GM19395 (cell line): ENCODE results near the gene ABI2.
"Not testable (repeated sequence)": the region's sequence is repeated elsewhere in the genome, so short reads cannot be mapped to it uniquely, and the experiment has no call there.

Experiments used
- ATAC-seq: cut with Tn5 transposase; IDR thresholded peaks from one replicate; pipeline ENCODE4 v1.9.1; 2021; ENCODE audit warnings: mild to moderate bottlenecking, moderate library complexity; ENCODE audit not compliant: unreplicated experiment

The ABI2 gene

GRCh38 chr2:203327901-203328759 lies at the start of gene ABI2:
TSS of gene ABI2 (plus strand) at chr2:203328394. CDS start at chr2:203328515, 121 bp downstream.
- peak; percentile 63 for ATAC-seq

DNA sequence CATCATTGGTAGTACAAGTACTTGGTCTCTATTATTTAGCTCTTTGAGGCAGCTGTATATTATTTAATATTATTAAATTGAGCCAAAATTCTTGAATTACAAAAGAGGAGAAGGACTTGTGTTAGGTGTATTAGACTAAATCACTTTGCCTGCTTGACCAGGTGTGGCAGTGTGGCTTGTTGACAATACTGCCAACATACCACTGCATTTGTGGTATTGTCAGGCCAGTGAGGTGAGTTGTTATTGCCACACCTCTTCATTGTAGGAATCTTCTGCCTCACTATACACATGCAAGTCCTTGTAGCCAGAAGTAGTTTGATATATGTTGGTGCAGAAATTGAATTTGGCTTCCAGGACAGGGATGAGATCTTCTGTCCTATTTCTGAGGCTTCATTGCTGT lies 48.9 kb upstream of the ABI2 start:
- ATAC-seq: no peak

DNA sequence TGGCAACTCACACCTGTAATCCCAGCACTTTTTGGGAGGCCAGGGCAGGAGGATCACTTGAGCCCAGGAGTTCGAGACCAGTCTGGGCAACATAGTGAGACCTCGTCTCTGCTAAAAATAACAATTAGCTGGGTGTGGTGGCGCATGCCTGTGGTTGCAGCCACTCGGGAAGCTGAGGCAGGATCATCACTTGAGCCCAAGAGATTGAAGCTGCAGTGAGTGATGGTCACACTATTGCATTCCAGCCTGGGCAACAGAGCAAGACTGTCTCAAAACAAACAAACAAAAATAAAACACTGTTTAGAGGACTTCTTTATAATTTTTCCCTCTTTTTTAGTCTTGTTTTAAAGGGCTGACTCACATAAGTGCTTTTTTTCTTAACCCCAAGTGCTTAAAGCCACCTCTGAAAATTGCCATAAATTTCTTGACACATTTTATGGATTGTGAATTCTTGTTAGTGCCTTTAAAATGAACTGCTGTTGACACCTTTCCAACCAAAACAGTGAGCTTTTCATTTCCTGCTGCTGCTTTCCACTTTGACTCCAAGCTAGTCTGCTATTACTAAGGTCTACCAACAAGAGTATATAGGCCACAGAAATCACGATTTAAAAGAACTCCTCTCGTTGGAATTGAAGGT lies 47.6 kb upstream of the ABI2 start:
- ATAC-seq: no peak

DNA sequence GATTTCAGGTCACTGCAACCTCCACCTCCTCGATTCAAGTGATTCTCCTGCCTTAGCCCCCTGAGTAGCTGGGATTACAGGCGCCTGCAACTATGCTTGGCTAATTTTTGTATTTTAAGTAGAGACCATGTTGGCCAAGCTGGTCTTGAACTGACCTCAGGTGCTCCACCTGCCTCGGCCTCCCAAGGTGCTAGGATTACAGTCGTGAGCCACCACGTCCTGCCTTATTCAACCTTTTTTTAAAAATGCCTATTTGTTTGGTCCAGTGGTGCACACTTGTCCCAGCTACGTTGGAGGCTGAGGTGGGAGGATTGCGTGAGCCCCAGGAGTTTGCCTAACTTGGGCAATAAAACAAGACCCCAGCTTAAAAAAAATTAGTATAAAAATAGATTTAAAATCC lies 46.1 kb upstream of the ABI2 start:
- ATAC-seq: no peak

- ATAC-seq: no peak
These were observed 41.7 kb upstream of the ABI2 start for GRCh38 chr2:203286532-203286931.

DNA sequence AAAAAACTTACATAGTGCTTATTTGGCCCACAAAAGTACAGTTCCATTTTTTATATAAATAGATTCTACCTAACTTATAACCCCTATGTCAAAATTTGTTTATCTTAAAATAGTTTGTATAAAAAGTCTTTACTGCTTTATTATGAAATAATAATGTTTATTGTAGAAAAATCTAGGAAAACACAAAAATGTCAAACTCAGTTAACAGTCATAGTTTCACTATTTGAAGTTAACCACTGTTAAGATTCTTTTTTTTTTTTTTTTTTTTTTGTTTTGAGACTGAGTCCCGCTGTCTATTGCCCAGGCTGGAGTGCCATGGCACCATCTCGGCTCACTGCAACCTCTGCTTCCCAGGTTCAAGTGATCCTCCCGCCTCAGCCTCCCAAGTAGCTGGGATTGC lies 26.5 kb upstream of the ABI2 start:
- ATAC-seq: no peak

GRCh38 chr2:203302586-203302985 lies 25.6 kb upstream of the ABI2 start:
- ATAC-seq: not testable (repeated sequence)

DNA sequence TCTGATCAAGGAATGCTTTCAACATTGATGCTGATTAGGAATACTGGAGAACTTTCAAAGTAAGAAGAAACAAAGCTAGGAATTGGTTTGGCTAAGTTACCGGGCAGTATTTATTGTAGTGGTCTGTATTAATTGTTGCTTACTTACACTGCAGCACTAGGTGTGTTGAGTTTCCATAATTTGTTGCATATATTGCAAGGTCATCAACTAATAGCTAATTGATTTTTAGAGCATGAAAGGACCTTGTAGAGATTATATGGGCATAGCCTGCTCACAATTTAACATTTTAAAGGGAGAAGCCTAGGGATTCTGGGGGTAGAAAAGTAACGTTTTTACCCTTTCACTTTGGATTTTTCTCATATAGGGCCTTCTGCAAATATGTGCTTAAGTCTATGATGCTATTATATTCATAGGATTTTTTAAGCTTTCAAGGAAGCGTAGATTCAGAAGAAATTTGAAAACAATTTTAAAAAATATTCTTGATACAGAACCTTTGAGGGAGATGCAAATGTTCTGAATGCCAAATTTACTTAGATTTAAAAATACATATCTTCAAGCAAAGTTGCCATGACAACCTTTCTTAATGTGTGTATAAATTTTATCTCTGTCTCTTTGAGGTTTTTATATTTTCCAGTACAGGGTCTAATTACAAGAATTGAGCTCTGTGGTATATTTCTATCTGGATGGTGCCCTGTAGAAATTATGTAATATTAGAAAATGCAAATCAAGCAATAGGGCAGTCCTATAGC lies 17.3 kb upstream of the ABI2 start:
- ATAC-seq: no peak

DNA sequence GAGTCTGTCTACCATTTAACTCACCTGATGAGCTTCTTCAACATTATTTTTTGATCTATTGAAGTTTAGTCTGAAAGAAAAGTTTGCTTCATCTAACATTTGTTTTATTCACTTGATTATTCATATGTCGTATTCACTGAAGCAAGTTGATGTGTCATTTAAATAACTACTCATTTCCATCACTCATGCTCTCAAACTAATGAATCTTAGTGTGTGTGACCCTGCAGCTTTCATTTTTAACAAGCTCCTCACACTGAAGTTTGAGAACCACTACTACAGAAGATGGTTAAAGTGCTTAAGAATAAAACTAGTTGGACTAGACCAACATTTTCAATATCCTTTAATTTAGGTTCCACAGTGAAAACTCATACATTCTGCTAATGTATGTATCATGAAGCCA lies 1.8 kb upstream of the ABI2 start:
- no peak for ATAC-seq

- ATAC-seq: no peak
These were observed 653 bp upstream of the ABI2 start for GRCh38 chr2:203327582-203327900.

DNA sequence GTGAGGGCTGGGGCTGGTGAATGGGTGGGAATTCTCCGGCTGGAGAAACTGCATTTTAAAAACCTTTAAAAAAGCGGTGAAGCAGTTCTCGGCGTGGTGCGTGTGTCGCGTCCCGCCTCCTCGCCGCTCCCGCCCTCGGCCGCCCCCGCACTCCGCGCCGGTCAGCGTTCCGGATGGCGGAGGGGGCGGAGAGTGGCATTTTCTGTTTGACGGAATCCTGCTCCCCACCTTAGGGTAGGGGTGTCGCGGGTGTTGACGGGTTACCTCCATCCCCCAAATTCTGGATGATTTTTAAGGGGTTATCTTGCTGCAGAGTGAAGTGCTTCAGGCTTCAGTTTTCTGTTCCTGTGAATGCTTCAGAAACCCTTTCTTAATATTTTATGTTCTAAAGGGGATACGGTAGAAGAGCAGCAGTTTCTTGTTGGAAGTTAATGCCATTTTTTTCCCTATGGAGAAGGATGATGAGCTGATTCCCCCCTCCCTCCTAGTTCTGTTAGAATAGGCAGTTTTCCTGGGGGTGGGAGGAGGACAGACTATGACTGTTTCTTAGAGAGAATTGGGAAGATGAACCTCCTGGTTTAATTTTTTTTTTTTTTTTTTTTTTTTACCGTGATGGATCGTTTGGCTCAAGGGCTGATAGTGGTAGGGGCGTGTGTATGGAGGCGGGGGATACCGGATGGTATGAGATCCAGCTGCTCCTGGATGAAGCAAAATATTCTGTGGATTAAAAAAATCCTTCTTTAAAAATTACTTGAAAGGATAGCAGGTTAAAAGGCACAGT lies 756 bp downstream of the ABI2 start:
- ATAC-seq: peak; percentile 56

GRCh38 chr2:203330434-203330833 lies 2.2 kb downstream of the ABI2 start:
- ATAC-seq: no peak

DNA sequence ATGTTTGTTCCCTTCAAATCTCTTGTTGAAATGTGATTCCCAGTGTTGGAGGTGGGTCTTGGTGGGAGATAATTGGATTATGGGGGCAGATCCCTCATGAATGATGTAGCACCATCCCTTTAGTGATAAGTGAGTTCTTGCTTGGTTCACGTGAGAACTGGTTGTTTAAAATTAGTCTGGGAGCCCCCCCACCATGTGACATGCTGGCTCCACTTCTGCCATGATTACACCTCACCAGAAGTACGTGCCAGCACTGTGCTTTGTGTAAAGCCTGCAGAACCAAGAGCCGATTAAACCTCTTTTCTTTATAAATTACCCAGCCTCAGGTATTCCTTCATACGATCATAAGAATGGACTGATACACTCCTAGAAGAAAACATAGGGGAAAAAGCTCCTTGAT lies 10.1 kb downstream of the ABI2 start:
- no peak for ATAC-seq

DNA sequence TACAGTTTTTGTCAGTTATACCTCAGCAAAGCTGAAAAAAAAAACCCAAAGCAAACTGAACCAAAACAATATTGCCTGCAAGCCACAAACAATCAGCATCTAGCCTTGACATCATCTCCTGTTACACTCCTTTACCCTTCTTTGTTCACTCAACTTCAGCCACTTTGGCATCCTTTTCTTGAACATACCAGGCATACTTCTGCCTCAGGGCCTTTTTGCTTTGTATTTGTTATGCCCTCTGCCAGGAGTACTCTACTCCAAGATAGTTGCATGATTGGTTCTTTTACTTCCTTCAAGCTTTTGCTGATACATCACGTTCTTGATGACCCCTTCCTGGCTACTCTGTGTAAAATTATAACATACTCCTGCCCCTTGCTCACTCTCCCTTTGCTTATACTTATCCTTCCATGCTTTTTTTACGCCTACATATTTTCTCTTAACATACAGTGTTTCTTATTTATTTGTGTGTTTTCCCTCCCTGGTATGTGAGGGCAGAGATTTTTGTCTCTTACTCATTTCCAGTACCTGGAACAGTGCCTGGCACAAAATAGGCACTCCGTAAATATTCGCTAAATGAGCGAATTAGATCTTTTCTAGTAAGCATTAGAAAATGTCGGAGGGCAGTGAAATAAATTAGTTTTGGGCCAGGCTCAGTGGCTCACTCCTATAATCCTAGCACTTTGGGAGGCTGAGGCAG lies 12.7 kb downstream of the ABI2 start:
- no peak for ATAC-seq

DNA sequence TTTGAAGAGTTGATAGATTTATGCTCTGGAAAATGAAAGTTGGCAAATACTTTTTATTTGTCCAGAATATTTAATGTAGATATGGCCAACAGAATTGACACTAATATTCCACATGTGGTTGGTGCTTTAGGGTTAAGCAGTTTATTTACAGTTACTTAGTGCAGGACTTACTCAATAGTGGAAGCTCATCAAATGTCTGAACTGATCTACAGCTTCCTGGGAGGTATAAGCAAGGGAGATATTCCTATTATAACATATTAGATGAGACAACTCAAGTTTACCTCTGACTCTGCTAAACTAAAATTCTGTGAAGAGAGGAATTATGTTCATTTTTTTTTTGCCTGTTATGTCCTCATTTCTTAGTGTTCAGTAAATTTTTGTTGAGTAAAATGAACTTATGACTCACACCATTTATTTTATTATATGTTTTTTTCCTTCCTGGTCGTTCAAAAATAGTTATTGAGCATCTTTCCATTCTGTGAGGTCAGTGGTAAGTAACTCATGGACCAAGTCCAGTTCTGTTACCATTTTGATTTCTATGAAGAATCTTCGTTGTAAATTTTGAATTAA lies 13.6 kb downstream of the ABI2 start:
- ATAC-seq: no peak

GRCh38 chr2:203342374-203342773 lies 14.2 kb downstream of the ABI2 start:
- not testable (repeated sequence) for ATAC-seq

DNA sequence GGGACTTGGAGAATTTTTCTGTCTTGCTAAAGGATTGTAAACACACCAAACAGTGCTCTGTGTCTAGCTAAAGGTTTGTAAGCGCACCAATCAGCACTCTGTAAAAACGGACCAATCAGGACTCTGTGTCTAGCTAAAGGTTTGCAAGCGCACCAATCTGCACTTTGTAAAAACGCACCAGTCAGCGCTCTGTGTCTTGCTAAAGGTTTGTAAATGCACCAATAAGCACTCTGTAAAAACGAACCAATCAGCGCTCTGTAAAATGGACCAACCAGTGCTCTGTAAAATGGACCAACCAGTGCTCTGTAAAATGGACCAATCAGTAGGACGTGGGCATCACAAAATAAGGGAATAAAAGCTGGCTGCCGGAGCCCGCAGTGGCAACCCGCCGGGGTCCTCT lies 16.5 kb downstream of the ABI2 start:
- no peak for ATAC-seq

DNA sequence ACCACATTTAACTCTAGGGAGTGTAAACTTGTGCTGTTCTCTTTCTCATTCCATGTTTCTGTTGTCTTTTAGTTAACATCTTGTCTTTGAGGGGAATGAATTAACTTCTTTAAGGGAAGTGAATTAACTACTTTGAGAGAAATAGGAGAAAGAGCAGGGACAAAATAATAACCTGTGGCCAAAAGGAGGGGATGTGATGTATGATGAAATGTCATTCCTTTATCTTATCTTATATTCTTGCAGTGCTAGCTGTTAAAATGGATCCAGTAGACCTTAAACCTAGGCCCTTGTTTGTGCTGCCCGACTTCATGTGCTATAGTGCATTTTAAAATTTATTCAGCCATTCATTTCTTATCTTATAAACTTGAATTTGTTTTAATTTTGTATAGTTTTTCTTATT lies 18.4 kb downstream of the ABI2 start:
- ATAC-seq: no peak

GRCh38 chr2:203347375-203347774 lies 19.2 kb downstream of the ABI2 start:
- no peak for ATAC-seq

DNA sequence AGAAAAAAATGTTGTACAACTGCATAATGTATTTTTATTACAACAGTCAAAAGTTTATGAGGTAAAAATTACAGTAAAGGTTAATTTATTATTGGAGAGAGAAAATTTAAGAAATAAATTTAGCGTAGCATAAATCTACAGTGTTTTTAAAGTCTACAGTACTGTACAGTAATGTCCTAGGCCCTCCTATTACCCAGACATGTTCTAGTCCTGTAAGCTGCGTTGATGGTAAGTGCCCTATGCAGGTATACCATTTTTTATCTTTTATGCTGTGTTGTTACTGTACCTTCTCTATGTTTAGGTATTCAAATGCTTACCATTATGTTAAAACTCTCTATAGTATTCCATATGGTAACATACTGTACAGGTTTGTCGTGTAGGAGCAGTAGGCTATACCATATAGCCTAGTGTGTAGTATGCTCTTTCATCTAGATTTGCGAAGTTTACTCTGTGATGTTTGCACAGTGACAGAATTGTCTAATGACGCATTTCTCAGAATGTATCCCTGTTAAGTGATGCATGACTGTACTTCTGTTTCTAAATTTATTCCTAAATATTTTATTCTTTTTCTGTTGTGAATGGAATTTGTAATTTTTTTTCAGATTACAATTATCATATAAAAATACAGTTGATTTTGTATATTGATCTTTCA lies 24.5 kb downstream of the ABI2 start:
- ATAC-seq: no peak
